Measurements from ENCODE around the gene FLYWCH2.
"Not testable (repeated sequence)": the region's sequence is repeated elsewhere in the genome, so short reads cannot be mapped to it uniquely, and the experiment has no call there.

FLYWCH2 gene

DNA sequence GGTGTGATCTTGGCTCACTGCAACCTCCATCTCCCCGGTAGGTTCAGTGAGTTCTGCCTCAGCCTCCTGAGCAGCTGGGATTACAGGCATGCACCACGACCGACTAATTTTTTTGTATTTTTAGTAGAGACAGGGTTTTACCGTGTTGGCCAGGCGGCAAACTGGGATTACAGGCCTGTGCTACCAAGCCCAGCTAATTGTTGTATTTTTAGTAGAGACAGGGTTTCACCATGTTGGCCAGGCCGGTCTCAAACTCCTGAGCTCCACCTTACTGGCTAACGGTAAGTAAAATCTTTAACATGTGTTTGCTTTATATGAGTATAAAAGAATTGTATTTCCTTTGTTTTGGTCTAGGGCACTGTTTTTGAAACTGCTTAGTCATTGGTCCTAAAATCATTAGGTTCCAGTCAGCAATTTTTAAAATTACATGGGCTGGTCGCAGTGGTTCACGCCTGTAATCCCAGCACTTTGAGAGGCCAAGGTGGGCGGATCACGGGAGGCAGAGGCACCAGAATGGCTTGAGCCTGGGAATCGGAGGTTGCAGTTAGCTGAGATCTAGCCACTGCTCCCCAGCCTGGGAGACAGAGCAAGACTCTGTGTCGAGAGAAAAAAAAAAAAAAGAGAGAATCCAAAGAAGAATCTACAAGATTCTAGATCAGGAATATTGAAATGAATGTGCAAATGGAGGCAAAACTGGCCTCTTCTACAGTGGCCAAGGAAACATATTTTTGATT, 32.3 kb downstream of the FLYWCH2 start:
- no peak for DNase-seq

- peak; percentile 73 for DNase-seq
These were observed 36.7 kb downstream of the FLYWCH2 start for GRCh38 chr16:2919511-2920255.

DNA sequence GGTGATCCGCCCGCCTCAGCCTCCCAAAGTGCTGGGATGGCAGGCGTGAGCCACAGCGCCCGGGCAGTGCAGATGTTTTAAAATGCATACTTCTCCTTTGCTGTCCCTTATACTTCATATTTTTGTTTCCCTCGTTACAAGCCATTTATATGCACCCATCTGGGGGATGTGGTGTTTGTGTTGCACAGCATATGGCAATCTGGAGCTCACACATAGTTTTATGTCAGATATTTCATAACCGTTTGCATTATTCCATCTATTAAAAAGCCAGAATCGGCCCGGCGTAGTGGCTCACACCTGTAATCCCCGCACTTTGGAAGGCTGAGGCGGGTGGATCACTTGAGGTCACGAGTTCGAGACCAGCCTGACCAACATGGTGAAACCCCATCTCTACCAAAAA, 40.5 kb downstream of the FLYWCH2 start:
- DNase-seq: no peak

DNA sequence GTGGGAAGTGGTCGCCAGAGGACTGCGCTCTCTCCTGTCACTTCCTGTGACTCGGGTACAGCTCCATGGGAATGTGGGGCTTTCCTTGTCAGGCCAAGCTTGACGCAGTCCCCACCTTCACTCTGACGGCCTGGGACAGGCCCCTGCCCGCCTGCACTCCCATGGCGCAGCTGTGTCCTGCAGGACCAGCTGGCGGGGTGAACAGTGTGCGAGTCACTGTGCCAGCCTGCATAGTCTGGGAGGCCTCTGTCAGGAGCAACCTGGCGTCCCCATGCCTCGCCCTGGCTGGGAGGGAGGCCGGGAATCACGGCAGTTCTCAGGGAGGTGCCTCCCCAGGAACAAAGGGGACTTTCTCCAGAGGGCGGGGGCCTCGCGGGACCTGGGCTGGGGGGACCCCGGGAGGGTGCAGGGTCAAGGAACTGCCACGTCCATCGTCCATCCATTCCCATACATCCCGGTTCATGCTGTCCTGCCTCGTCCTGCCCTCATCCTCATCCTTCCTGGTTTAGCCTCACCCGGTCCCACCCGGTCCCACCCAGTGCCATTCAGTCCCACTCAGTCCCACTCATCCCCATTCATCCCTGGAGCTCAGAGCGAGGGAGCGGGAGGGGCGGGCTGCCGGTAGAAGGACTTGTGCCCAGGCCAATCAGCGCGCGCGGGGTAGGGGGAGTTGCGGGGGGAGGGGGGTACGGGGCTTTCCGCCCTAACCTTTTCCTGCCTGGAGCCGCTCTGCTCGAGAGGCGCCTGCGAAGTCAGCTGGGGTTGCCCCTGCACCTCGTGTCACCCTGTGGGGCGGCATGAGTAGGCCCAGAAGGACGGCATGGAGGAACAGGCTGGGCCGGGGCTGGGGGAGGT, 42.1 kb downstream of the FLYWCH2 start:
- no peak for DNase-seq

- no peak for DNase-seq
These were observed 43.1 kb downstream of the FLYWCH2 start for GRCh38 chr16:2925951-2926649.

DNA sequence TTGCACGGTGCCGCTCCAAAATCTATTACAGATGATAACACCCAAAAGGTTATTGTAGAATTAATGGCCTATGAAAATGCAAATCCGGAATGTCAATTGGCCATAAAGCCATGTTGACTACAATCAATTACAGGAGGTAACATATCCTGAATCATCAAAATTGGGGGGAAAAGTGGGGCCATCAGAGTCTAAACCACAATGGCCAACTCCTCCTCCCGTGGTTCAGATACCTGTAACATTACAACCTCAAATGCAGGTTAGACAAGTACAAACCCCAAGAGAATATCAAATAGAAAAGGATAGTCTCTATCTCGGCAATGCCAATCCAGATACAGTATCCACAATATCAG, 43.6 kb downstream of the FLYWCH2 start:
- DNase-seq: no peak

GRCh38 chr16:2927010-2927646, 44.1 kb downstream of the FLYWCH2 start:
- peak; percentile 92 for DNase-seq

GRCh38 chr16:2928151-2928550, 45.1 kb downstream of the FLYWCH2 start:
- DNase-seq: not testable (repeated sequence)

GRCh38 chr16:2928796-2929195, 45.8 kb downstream of the FLYWCH2 start:
- no peak for DNase-seq

- DNase-seq: no peak
These were observed 46.7 kb downstream of the FLYWCH2 start for GRCh38 chr16:2929693-2930092.

DNA sequence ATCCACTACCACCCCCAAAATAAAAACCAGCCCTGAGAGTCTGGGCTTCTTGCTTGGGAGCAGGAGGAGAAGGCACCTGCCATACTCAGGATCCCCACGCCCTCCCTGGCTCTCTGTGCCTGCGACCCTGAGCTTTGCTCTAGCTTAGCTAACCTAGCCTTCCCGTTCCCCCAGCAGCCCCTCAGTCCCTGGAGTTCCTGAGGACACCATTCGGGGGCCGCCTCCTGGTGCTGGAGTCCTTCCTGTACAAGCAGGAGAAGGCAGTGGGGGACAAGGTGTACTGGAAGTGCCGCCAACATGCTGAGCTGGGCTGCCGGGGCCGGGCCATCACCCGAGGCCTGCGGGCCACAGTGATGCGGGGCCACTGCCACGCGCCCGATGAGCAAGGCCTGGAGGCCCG, 47.2 kb downstream of the FLYWCH2 start:
- no peak for DNase-seq

- not testable (repeated sequence) for DNase-seq
These were observed 48.4 kb downstream of the FLYWCH2 start for GRCh38 chr16:2931231-2931914.

GRCh38 chr16:2933136-2933535, 50.1 kb downstream of the FLYWCH2 start:
- no peak for DNase-seq

- DNase-seq: no peak
These were observed 50.7 kb downstream of the FLYWCH2 start for GRCh38 chr16:2933701-2934100.

GRCh38 chr16:2934450-2934849, 51.4 kb downstream of the FLYWCH2 start:
- DNase-seq: no peak

DNA sequence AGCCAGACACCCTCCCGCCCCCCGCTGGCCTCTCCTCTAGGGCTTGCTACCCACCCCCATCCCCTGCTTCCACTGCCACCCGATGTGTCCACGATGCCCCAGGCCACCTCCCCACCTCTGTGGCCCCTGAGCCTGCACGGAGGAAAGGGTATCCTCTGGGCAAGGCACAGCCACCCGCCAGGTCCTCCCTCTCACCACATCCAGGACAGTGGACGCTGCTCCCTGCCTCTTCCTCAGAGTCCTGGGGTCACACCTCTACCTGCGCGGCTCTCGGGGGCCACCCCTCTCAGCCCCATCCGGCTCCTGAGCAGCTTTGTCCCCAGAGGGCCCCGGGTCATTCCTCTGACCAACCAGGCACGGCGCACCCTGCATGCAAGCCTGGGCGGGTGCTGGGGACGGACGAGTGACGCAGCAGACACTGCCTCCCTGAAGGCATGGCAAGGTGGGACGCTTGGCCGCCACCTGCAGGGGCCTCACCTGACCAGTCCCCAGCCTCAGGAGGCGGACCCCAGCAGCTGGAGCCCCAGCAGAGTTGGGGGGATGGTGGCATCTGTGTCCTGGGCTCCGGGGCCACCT, 53.5 kb downstream of the FLYWCH2 start:
- DNase-seq: no peak

DNA sequence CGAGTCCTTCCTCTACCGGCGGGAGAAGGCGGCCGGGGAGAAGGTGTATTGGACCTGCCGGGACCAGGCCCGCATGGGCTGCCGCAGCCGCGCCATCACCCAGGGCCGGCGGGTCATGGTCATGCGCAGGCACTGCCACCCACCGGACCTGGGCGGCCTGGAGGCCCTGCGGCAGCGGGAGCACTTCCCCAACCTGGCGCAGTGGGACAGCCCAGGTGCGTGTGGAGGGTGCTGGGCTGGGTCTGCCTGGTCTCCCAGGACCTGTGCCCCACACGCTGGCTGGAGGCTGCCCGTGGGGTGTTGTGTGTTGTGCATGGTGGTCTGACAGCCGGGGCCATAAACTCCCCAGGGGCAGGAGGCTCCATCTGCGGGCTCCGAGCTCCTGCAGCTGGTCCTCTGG, 54.2 kb downstream of the FLYWCH2 start:
- DNase-seq: no peak

DNA sequence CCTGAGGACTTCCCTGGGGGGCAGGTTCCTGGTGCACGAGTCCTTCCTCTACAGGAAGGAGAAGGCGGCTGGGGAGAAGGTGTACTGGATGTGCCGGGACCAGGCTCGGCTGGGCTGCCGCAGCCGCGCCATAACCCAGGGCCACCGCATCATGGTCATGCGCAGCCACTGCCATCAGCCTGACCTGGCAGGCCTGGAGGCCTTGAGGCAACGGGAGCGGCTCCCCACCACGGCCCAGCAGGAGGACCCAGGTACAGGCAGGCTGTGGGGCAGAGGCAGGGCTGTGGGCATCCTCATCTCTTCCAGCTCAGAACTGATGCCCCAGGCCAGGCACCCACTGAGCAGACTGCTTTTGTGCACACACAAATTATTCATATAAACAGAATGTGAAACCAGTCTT, 55.2 kb downstream of the FLYWCH2 start:
- no peak for DNase-seq

- no peak for DNase-seq
These were observed 57.0 kb downstream of the FLYWCH2 start for GRCh38 chr16:2939968-2940367.

DNA sequence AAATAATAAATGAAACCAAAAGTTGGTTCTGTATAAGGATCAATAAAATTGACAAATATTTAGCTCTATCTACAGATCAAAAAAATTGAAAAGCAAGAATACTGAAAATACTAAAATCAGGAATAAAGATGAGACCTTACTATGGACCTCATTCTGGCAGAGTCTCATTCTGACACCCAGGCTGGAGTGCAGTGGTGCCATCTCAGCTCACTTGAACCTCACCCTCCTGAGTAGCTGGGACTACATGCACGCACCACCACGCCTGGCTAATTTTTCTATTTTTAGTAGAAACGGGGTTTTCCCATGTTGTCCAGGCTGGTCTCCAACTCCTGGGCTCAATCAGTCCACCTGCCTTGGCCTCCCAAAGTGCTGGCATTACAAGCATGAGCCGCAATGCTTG, 59.0 kb downstream of the FLYWCH2 start:
- no peak for DNase-seq

DNA sequence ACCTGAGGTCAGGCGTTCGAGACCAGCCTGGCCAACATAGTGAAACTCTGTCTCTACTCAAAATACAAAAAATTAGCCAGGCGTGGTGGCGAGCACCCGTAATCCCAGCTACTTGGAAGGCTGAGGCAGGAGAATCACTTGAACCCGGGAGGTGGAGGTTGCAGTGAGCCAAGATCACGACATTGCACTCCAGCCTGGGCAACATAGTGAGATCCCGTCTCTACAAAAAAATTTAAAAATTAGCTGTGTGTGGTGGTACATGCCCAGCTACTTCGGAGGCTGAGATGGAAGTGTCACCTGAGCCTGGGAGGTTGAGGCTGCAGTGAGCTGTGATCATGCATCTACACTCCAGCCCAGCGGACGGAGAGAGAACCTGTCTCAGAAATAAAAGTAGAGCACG, 60.7 kb downstream of the FLYWCH2 start:
- not testable (repeated sequence) for DNase-seq

DNA sequence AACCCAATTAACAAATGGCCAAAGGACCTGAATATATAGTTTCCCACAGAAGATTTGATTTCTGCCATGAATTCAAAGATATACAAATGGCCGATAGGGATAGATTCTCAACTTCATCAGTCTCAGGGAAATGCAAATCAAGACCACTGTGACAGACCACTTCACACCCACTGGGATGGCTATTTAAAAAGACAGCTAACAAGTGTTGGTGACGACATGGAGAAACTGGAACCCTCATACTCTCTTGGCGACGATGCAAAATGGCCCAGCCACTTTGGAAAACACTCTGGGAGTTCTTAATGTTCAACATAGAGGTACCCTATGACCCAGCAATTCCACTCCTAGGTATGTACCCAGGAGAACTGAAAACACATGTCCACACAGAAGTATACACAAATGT, 63.6 kb downstream of the FLYWCH2 start:
- no peak for DNase-seq
